Stimulated activated CD4-positive, alpha-beta T cell treated with anti-CD3 and anti-CD28 coated beads, Interleukin-4, amount 100 ng/mL, for 24 hours (primary cell): Measurements from ENCODE around the gene TSHZ3.

ENCODE experiments used
- DNase-seq: peaks from one replicate; pipeline ENCODE4 v3.0.0-alpha.2; 2020

TSHZ3 gene

GRCh38 chr19:31261603-31262212 lies 87.5 kb downstream of the TSHZ3 start:
- DNase-seq: no peak

- DNase-seq: no peak
Observed at GRCh38 chr19:31261019-31261602, 88.1 kb downstream of the TSHZ3 start.

- DNase-seq: no peak
Observed at GRCh38 chr19:31260171-31260933, 88.9 kb downstream of the TSHZ3 start.

- no peak for DNase-seq
Observed at GRCh38 chr19:31258211-31259052, 90.8 kb downstream of the TSHZ3 start.

GRCh38 chr19:31257426-31258130 lies 91.7 kb downstream of the TSHZ3 start:
- DNase-seq: no peak

GRCh38 chr19:31257025-31257424 lies 92.2 kb downstream of the TSHZ3 start:
- no peak for DNase-seq

GRCh38 chr19:31256593-31256960 lies 92.7 kb downstream of the TSHZ3 start:
- DNase-seq: no peak

GRCh38 chr19:31255831-31256592 lies 93.2 kb downstream of the TSHZ3 start:
- DNase-seq: no peak

GRCh38 chr19:31255174-31255799 lies 93.9 kb downstream of the TSHZ3 start:
- no peak for DNase-seq

GRCh38 chr19:31254611-31255010 lies 94.6 kb downstream of the TSHZ3 start:
- no peak for DNase-seq

GRCh38 chr19:31254180-31254551 lies 95.1 kb downstream of the TSHZ3 start:
- no peak for DNase-seq

- DNase-seq: no peak
Observed at GRCh38 chr19:31253526-31254179, 95.6 kb downstream of the TSHZ3 start.

GRCh38 chr19:31252441-31252840 lies 96.8 kb downstream of the TSHZ3 start:
- no peak for DNase-seq

- DNase-seq: no peak
Observed at GRCh38 chr19:31249217-31249616, 100.0 kb downstream of the TSHZ3 start.

- no peak for DNase-seq
Observed at GRCh38 chr19:31235806-31236205, 113.4 kb downstream of the TSHZ3 start.

GRCh38 chr19:31233295-31233800 lies 115.9 kb downstream of the TSHZ3 start:
- DNase-seq: no peak

- no peak for DNase-seq
Observed at GRCh38 chr19:31232871-31233270, 116.4 kb downstream of the TSHZ3 start.

- no peak for DNase-seq
Observed at GRCh38 chr19:31232180-31232579, 117.1 kb downstream of the TSHZ3 start.

- no peak for DNase-seq
Observed at GRCh38 chr19:31231237-31231636, 118.0 kb downstream of the TSHZ3 start.

GRCh38 chr19:31226151-31226935 lies 122.9 kb downstream of the TSHZ3 start:
- DNase-seq: no peak
